GM18498 (cell line): ENCODE results near the gene IGSF21.
"Not testable (repeated sequence)": the region's sequence is repeated elsewhere in the genome, so short reads cannot be mapped to it uniquely, and the experiment has no call there.

Experiments
- ATAC-seq: cut with Tn5 transposase; IDR thresholded peaks from one replicate; pipeline ENCODE4 v1.9.1; 2021; ENCODE audit warnings: mild to moderate bottlenecking, moderate library complexity; ENCODE audit not compliant: unreplicated experiment

The IGSF21 gene

DNA sequence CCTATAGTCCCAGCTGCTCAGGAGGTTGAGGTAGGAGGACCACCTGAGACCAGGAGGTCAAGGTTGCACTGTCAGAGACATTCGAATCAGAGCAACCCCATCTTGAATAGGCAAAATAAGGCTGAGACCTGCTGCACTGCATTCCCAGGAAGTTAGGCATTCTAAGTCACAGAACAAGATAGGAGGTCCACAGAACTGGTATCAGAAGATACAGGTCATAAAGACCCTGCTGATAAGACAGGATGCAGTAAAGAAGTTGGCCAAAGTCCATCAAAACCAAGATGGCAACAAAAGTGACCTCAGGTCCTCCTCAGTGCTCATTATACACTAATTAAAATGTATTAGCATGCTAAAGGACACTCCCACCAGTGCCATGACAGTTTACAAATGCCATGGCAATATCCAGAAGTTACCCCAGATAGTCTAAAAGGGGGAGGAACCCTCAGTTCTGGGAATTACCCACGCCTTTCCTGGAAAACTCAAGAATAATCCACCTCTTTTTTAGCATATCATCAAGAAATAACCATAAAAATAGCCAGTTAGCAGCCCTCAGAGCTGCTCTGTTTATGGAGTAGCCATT lies 307.9 kb downstream of the IGSF21 start:
- no peak for ATAC-seq

GRCh38 chr1:18416126-18416525 lies 308.5 kb downstream of the IGSF21 start:
- not testable (repeated sequence) for ATAC-seq

DNA sequence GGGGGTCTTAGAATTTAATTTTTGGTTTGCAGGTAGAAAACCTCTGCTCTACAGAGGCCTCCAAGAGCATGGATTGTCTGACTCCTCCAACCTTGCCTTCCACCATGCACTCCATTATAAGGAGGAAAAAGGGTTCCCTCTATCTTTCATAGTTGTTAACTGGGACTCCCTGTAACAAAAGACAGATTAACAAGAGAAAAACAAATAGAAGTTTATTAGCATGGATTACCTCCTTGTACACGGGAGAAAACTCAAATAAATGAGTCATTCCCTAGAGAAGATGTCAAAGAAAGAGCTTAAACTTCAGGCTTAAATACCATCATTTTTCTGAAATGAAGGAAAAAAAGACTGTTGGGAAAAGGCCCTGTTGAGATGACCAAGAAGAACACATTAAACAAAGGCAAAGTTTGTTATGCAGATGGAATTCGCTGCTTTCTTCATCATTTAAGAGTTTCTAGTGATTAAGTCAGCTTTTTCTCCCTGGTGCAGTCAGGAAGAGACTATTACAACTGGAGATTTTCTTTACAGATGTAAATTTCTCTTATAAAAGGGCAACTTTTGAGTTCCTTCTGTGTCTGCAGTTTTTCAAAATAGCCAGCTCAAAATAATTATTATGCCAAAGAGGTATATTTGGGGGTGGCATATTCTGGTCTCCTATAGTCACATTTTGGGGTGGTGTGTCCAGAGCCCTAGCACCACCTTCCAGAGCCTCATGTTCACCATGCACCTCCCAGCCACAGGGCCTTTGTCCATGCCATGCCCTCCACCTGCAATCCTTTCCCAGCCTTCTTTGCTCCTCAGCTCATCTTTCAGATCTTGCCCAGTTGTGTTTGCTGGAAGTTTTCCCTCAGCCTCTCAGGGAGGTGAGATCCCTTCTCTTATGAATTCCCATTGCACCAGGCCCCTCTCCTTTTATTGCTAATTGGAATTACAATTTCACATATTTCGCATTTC lies 310.0 kb downstream of the IGSF21 start:
- no peak for ATAC-seq

GRCh38 chr1:18419113-18419844 lies 311.7 kb downstream of the IGSF21 start:
- ATAC-seq, result no peak

GRCh38 chr1:18419845-18420184 lies 312.2 kb downstream of the IGSF21 start:
- ATAC-seq, result no peak

GRCh38 chr1:18422076-18422777 lies 314.6 kb downstream of the IGSF21 start:
- ATAC-seq, result no peak

- no peak for ATAC-seq
Measured at GRCh38 chr1:18422954-18423353, 315.4 kb downstream of the IGSF21 start.

GRCh38 chr1:18426580-18426979 lies 319.0 kb downstream of the IGSF21 start:
- ATAC-seq, result no peak
